Middle frontal gyrus (tissue), 1 donor: ENCODE results near the gene CRADD.
"Not testable (repeated sequence)": the region's sequence is repeated elsewhere in the genome, so short reads cannot be mapped to it uniquely, and the experiment has no call there.

Source experiments
- DNase-seq: peaks from one replicate; pipeline ENCODE4 v3.0.0-alpha.2; 2015; ENCODE audit warnings: low spot score; ENCODE audit errors: extremely low spot score

Gene CRADD

GRCh38 chr12:93782853-93783252 lies 105.7 kb downstream of the CRADD start:
- DNase-seq: no peak

- no peak for DNase-seq
Observed at GRCh38 chr12:93783832-93784231, 106.7 kb downstream of the CRADD start.

- DNase-seq: no peak
Observed at GRCh38 chr12:93784339-93785086, 107.3 kb downstream of the CRADD start.

- no peak for DNase-seq
Observed at GRCh38 chr12:93785249-93786010, 108.3 kb downstream of the CRADD start.

GRCh38 chr12:93786656-93787397 lies 109.7 kb downstream of the CRADD start:
- DNase-seq: no peak

GRCh38 chr12:93788853-93789252 lies 111.7 kb downstream of the CRADD start:
- no peak for DNase-seq

GRCh38 chr12:93789767-93790166 lies 112.6 kb downstream of the CRADD start:
- DNase-seq: no peak

GRCh38 chr12:93790472-93791152 lies 113.4 kb downstream of the CRADD start:
- DNase-seq: no peak

GRCh38 chr12:93793007-93793406 lies 115.8 kb downstream of the CRADD start:
- DNase-seq: no peak

- no peak for DNase-seq
Observed at GRCh38 chr12:93793983-93794382, 116.8 kb downstream of the CRADD start.

GRCh38 chr12:93794738-93795137 lies 117.6 kb downstream of the CRADD start:
- DNase-seq: no peak

- DNase-seq: no peak
Observed at GRCh38 chr12:93795352-93795751, 118.2 kb downstream of the CRADD start.

GRCh38 chr12:93796729-93797128 lies 119.6 kb downstream of the CRADD start:
- no peak for DNase-seq

GRCh38 chr12:93798279-93799151 lies 121.3 kb downstream of the CRADD start:
- no peak for DNase-seq

GRCh38 chr12:93801666-93802065 lies 124.5 kb downstream of the CRADD start:
- DNase-seq: not testable (repeated sequence)

GRCh38 chr12:93802293-93802692 lies 125.1 kb downstream of the CRADD start:
- no peak for DNase-seq

- DNase-seq: no peak
Observed at GRCh38 chr12:93802698-93803423, 125.7 kb downstream of the CRADD start.

- DNase-seq: no peak
Observed at GRCh38 chr12:93803424-93803807, 126.2 kb downstream of the CRADD start.

- DNase-seq: no peak
Observed at GRCh38 chr12:93804392-93805179, 127.4 kb downstream of the CRADD start.
